ENCODE results near the gene SPATA21. TPM values are rescaled to one million over a fixed set of nuclear protein-coding genes. Genes with fewer than 3 reads are reported as not detected.

SPATA21 gene
- total and polyA plus RNA-seq, 3 experiments from 2014 or later: not detected

Other genes with a start within 250 kb of the SPATA21 start
- gene ARHGEF19, start 224.8 kb downstream of the SPATA21 start, total RNA-seq: 1 to 10 TPM; 6.8 to 7.8 TPM
- 12.7 TPM for gene ARHGEF19, start 224.8 kb downstream of the SPATA21 start, polyA plus RNA-seq
- 1 to 10 TPM; 5.2 to 5.6 TPM for gene CPLANE2, start 200.2 kb downstream of the SPATA21 start, total RNA-seq
- gene CPLANE2, start 200.2 kb downstream of the SPATA21 start, polyA plus RNA-seq: 2.6 TPM
- gene FBXO42, start 84.9 kb downstream of the SPATA21 start, total RNA-seq: 10 to 100 TPM; 15.7 to 16.9 TPM
- gene FBXO42, start 84.9 kb downstream of the SPATA21 start, polyA plus RNA-seq: 23.8 TPM
- 100 to 1,000 TPM; 208 to 216 TPM for gene SZRD1, start 70.2 kb downstream of the SPATA21 start, total RNA-seq
- gene SZRD1, start 70.2 kb downstream of the SPATA21 start, polyA plus RNA-seq: 49.2 TPM
- 10 to 100 TPM; 79.4 to 80.5 TPM for gene NECAP2, start 3.3 kb upstream of the SPATA21 start, total RNA-seq
- 170 TPM for gene NECAP2, start 3.3 kb upstream of the SPATA21 start, polyA plus RNA-seq
- gene RNU1-1, start 76.9 kb upstream of the SPATA21 start, total RNA-seq: 1,000 to 10,000 TPM; 1,293 to 1,300 TPM
- gene RNU1-1, start 76.9 kb upstream of the SPATA21 start, polyA plus RNA-seq: not detected
- gene NBPF1, start 176.1 kb upstream of the SPATA21 start, total RNA-seq: 1 to 10 TPM; 7.6 to 7.9 TPM
- 9.7 TPM for gene NBPF1, start 176.1 kb upstream of the SPATA21 start, polyA plus RNA-seq
- gene RNU1-3, start 229.5 kb upstream of the SPATA21 start, total RNA-seq: 1,000 to 10,000 TPM; 1,293 to 1,300 TPM
- gene RNU1-3, start 229.5 kb upstream of the SPATA21 start, polyA plus RNA-seq: not detected